K562 (cell line): ENCODE data around the gene TUBA1B. TPM values are rescaled to one million over a fixed set of nuclear protein-coding genes. Genes with fewer than 3 reads are reported as not detected.

Experiments
- ARID3A ChIP-seq: IDR thresholded peaks from 2 replicates; pipeline ENCODE4 v1.6.1; 2012; ENCODE audit warnings: low read depth, low read length, improper control_type of control experiment, borderline replicate concordance
- ATF1 ChIP-seq, 2 experiments: fragments of 450-650 bp in 1 of 2; IDR thresholded peaks; 2 replicates each; pipeline ENCODE4 v1.6.1; 2016; ENCODE audit warnings: missing compliant biosample characterization in 1 of 2, missing genetic modification characterization in 1 of 2
- BRD9 ChIP-seq: fragments of 450-650 bp; IDR thresholded peaks from 2 replicates; pipeline ENCODE4 v1.6.1; 2018; ENCODE audit warnings: low read depth; ENCODE audit not compliant: partially characterized antibody
- COPS2 ChIP-seq: fragments of 450-650 bp; conservative IDR thresholded peaks from 2 replicates; pipeline ENCODE4 v1.6.1; 2016; ENCODE audit warnings: mild to moderate bottlenecking, moderate library complexity
- CTBP1 ChIP-seq: fragments of 450-650 bp; IDR thresholded peaks from 2 replicates; pipeline ENCODE4 v1.6.1; 2016; ENCODE audit warnings: borderline replicate concordance
- DEAF1 ChIP-seq: fragments of 450-650 bp; formaldehyde crosslinking; IDR thresholded peaks from 2 replicates; pipeline ENCODE4 v1.4.0; 2020; ENCODE audit warnings: mild to moderate bottlenecking, moderate library complexity
- ELK3 ChIP-seq: fragments of 450-650 bp; formaldehyde crosslinking; IDR thresholded peaks from 2 replicates; pipeline ENCODE4 v1.4.0; 2020; ENCODE audit warnings: mild to moderate bottlenecking
- HLTF ChIP-seq: fragments of 450-650 bp; IDR thresholded peaks from 2 replicates; pipeline ENCODE4 v1.6.1; 2016
- NFIX ChIP-seq: fragments of 250-450 bp; sonication (Bioruptor Pico); IDR thresholded peaks from 2 replicates; pipeline ENCODE4 v1.4.0; 2020; ENCODE audit warnings: low read depth, mild to moderate bottlenecking, moderate library complexity
- PREB ChIP-seq: sonication (generic); formaldehyde crosslinking; IDR thresholded peaks from 2 replicates; pipeline ENCODE4 v1.8.1; 2023; ENCODE audit warnings: mild to moderate bottlenecking, missing genetic modification reagents
- RAD21 ChIP-seq, 2 experiments: fragments of 250-450 bp in 1 of 2; fragments of 450-650 bp in 1 of 2; sonication (Bioruptor Pico) in 1 of 2; formaldehyde crosslinking in 1 of 2; IDR thresholded peaks in 1 of 2; conservative IDR thresholded peaks in 1 of 2; 2 replicates each; pipeline versions ENCODE4 v1.4.0 to v1.8.0; 2020 to 2022; ENCODE audit warnings: mild to moderate bottlenecking in 2 of 2, moderate library complexity in 1 of 2
- RFX5 ChIP-seq: IDR thresholded peaks from 2 replicates; pipeline ENCODE4 v1.6.1; 2011; ENCODE audit warnings: low read depth, mild to moderate bottlenecking, improper control_type of control experiment, low read length
- SNAPC5 ChIP-seq: fragments of 250-450 bp; sonication (Bioruptor Pico); IDR thresholded peaks from 2 replicates; pipeline ENCODE4 v1.8.0; 2021; ENCODE audit warnings: moderate library complexity, mild to moderate bottlenecking, inconsistent platforms
- STAG1 ChIP-seq: sonication (generic); formaldehyde crosslinking; IDR thresholded peaks from 2 replicates; pipeline ENCODE4 v1.5.0; 2020; ENCODE audit warnings: missing genetic modification reagents, borderline replicate concordance
- TAF15 ChIP-seq: fragments of 200-400 bp; formaldehyde crosslinking; IDR thresholded peaks from 2 replicates; pipeline ENCODE4 v1.6.1; 2017; ENCODE audit warnings: mild to moderate bottlenecking, low read depth, low read length, moderate library complexity
- TEAD1 ChIP-seq, 2 experiments: fragments of 450-650 bp in 1 of 2; sonication (generic) in 1 of 2; formaldehyde crosslinking; IDR thresholded peaks; 2 replicates each; pipeline versions ENCODE4 v1.4.0 to v1.8.0; 2020 to 2022; ENCODE audit warnings: mild to moderate bottlenecking in 2 of 2, missing genetic modification reagents in 1 of 2
- VEZF1 ChIP-seq: fragments of 200-800 bp; sonication (Bioruptor generic); IDR thresholded peaks from 2 replicates; pipeline ENCODE4 v1.6.1; 2017; ENCODE audit warnings: missing genetic modification characterization, missing compliant biosample characterization
- ZNF778 ChIP-seq: fragments of 450-650 bp; formaldehyde crosslinking; IDR thresholded peaks from 2 replicates; pipeline ENCODE4 v1.4.0; 2020; ENCODE audit warnings: mild to moderate bottlenecking, moderate library complexity
- ZNF780A ChIP-seq: fragments of 250-450 bp; sonication (Bioruptor Pico); IDR thresholded peaks from 2 replicates; pipeline ENCODE4 v1.5.0; 2021; ENCODE audit warnings: mild to moderate bottlenecking
- polyA plus RNA-seq, 8 experiments: library from polyadenylated mRNA; depleted of rRNA in 4 of 8; stranded (reverse) in 5 of 8; unstranded in 3 of 8; fragments of >200 nt; fragmentation: Nextera tagmentation in 2 of 8; fragmentation: Illumina TruSeq in 1 of 8; extraction: Ambion mirVana in 2 of 8; extraction: Trizol in 1 of 8; gene quantifications; 2 replicates each; pipeline versions ENCODE4 v1.2.1 to v1.2.3, GENCODE V29; 2011 to 2014; ENCODE audit warnings: inconsistent platforms in 1 of 8, missing spikeins in 1 of 8
- total RNA-seq, 7 experiments: library from RNA; depleted of rRNA in 6 of 7; stranded (reverse); fragments of >200 nt in 6 of 7; fragmentation: Illumina TruSeq in 2 of 7; extraction: Trizol in 2 of 7; gene quantifications; 2 replicates each; pipeline versions ENCODE4 v1.2.1 to v1.2.3, GENCODE V29; 2011 to 2021; ENCODE audit warnings: low replicate concordance in 1 of 7

The TUBA1B gene
- total and polyA plus RNA-seq, 9 of the 15 experiments (the other 6 are each of a cell fraction or from before 2014, with no cell fraction given), result 2,189 to 4,624 (median 2,628) TPM

- no peak; the same call in 1 of the 2 replicates for TF ChIP-seq STAG1 (CRISPR knock-in tag)
- TF ChIP-seq CTBP1, result 0 out of 2 replicates have a peak, but pooled peaks have one; percentile 51
- TF ChIP-seq BRD9, result no peak
- no peak for TF ChIP-seq TEAD1 (CRISPR knock-in tag; IDR thresholded peaks at IDR 0.05)
- no peak for TF ChIP-seq COPS2
- TF ChIP-seq ZNF780A, result no peak
- TF ChIP-seq DEAF1 (CRISPR knock-in tag), result peak; percentile 59
- TF ChIP-seq NFIX (CRISPR knock-in tag), result no peak
- no peak for TF ChIP-seq SNAPC5 (CRISPR knock-in tag)
- TF ChIP-seq RAD21 (CRISPR knock-in tag; conservative IDR thresholded peaks at IDR 0.05 in 1 of 2, IDR thresholded peaks at IDR 0.05 in 1 of 2), result peak; percentile 64 to 85
- no peak for TF ChIP-seq ATF1 (CRISPR knock-in tag; IDR thresholded peaks at IDR 0.05)
- no peak for TF ChIP-seq ATF1 (tag; IDR thresholded peaks at IDR 0.05)
- TF ChIP-seq RFX5, result no peak
- 0 out of 2 replicates have a peak, but pooled peaks have one; percentile 30 for TF ChIP-seq VEZF1 (CRISPR knock-in tag)
- TF ChIP-seq ZNF778 (CRISPR knock-in tag), result no peak
- no peak for TF ChIP-seq HLTF
- no peak for TF ChIP-seq PREB (CRISPR knock-in tag)
- TF ChIP-seq TAF15, result no peak
- TF ChIP-seq ARID3A, result no peak
- no peak for TF ChIP-seq ELK3 (CRISPR knock-in tag)
Measured at GRCh38 chr12:49098035-49098451, 33.2 kb downstream of the TUBA1B start (continued).
